HG03097 (cell line): ENCODE measurements around the gene RGS14.
A peak's percentile ranks its signal among the peaks of the same experiment; 100 is the strongest.

Experiments
- ATAC-seq: cut with Tn5 transposase; IDR thresholded peaks from one replicate; pipeline ENCODE4 v1.9.1; 2021; ENCODE audit not compliant: unreplicated experiment, low FRiP score

RGS14 gene

GRCh38 chr5:177357459-177358351 is at the start of gene RGS14:
RGS14 (plus strand) TSS chr5:177357924; CDS start chr5:177358025, 101 bp downstream.
- ATAC-seq: peak; percentile 73

- ATAC-seq: no peak
Observed at GRCh38 chr5:177308740-177309139, 49.0 kb upstream of the RGS14 start.

- no peak for ATAC-seq
Observed at GRCh38 chr5:177309351-177310191, 48.2 kb upstream of the RGS14 start.

- no peak for ATAC-seq
Observed at GRCh38 chr5:177310332-177310731, 47.4 kb upstream of the RGS14 start.

- no peak for ATAC-seq
Observed at GRCh38 chr5:177310757-177311391, 46.9 kb upstream of the RGS14 start.

GRCh38 chr5:177311392-177311722 is 46.4 kb upstream of the RGS14 start:
- no peak for ATAC-seq

GRCh38 chr5:177311723-177312648 is 45.7 kb upstream of the RGS14 start, which contains the start of gene MXD3:
MXD3 (minus strand) TSS chr5:177311898; CDS start chr5:177311830, 68 bp downstream.
- ATAC-seq: peak; percentile 60

- peak; percentile 21 for ATAC-seq
Observed at GRCh38 chr5:177312649-177313181, 45.0 kb upstream of the RGS14 start.

GRCh38 chr5:177313561-177314259 is 44.0 kb upstream of the RGS14 start:
- no peak for ATAC-seq

GRCh38 chr5:177314376-177315342 is 43.1 kb upstream of the RGS14 start:
- no peak for ATAC-seq

GRCh38 chr5:177315411-177315810 is 42.3 kb upstream of the RGS14 start:
- no peak for ATAC-seq

GRCh38 chr5:177316005-177316404 is 41.7 kb upstream of the RGS14 start:
- ATAC-seq: no peak

GRCh38 chr5:177317959-177318377 is 39.8 kb upstream of the RGS14 start:
- no peak for ATAC-seq

- no peak for ATAC-seq
Observed at GRCh38 chr5:177319913-177320588, 37.7 kb upstream of the RGS14 start.

GRCh38 chr5:177320879-177321278 is 36.8 kb upstream of the RGS14 start:
- no peak for ATAC-seq

GRCh38 chr5:177325868-177326381 is 31.8 kb upstream of the RGS14 start:
- no peak for ATAC-seq
